Caco-2 (cell line): Measurements from ENCODE around the gene UCHL5. TPM values are rescaled to one million over a fixed set of nuclear protein-coding genes. Genes with fewer than 3 reads are reported as not detected.
"Not testable (repeated sequence)": the region's sequence is repeated elsewhere in the genome, so short reads cannot be mapped to it uniquely, and the experiment has no call there.

Source experiments
- BruUV-seq: library from RNA; stranded (reverse); fragments of 400-500 nt; replicated peaks from 2 replicates; lab custom pipeline; 2021; lab: Mats Ljungman, UMichigan
- CTCF ChIA-PET: fragments of 300-600 bp; sonication (Branson Sonifier 250); formaldehyde crosslinking; loops from one replicate; lab custom pipeline; 2022; ENCODE audit warnings: antibody characterized with exemption; lab: Charles Lee
- POLR2A ChIA-PET: fragments of 300-600 bp; sonication (Branson Sonifier 250); formaldehyde crosslinking; loops from one replicate; lab custom pipeline; 2022; ENCODE audit warnings: antibody characterized with exemption; lab: Charles Lee
- DNase-seq, 2 experiments: peaks; one replicate each; pipeline versions ENCODE4 v3.0.0 to v3.0.0-alpha.2; 2020 to 2022
- H3K27me3 ChIP-seq: replicated peaks from 2 replicates; pipeline ENCODE4 v1.6.0; 2011; ENCODE audit warnings: low read length; ENCODE audit not compliant: control insufficient read depth, insufficient read depth
- H3K36me3 ChIP-seq: 2 replicates; pipeline ENCODE4 v1.5.1; 2011; ENCODE audit warnings: low read length; ENCODE audit not compliant: control insufficient read depth, insufficient read depth
- H3K4me1 ChIP-seq: fragments of 250-450 bp; sonication (Bioruptor Pico); 2 replicates; pipeline ENCODE4 v1.5.1; 2020; ENCODE audit warnings: mild to moderate bottlenecking
- H3K4me3 ChIP-seq: 2 replicates; pipeline ENCODE4 v1.5.1; 2011; ENCODE audit warnings: low read depth, mild to moderate bottlenecking, control low read depth, low read length
- H3K9me3 ChIP-seq: fragments of 250-450 bp; sonication (Bioruptor Pico); 2 replicates; pipeline ENCODE4 v1.5.1; 2020; ENCODE audit warnings: mild to moderate bottlenecking, moderate library complexity
- H3K27ac Mint-ChIP-seq: one replicate; pipeline ENCODE4 v1.8.0; 2022; ENCODE audit warnings: mixed read lengths; ENCODE audit not compliant: unreplicated experiment
- H3K27me3 Mint-ChIP-seq: one replicate; pipeline ENCODE4 v1.8.0; 2022; ENCODE audit warnings: mixed read lengths; ENCODE audit not compliant: insufficient read depth, unreplicated experiment
- H3K36me3 Mint-ChIP-seq: one replicate; pipeline ENCODE4 v1.8.0; 2022; ENCODE audit warnings: mild to moderate bottlenecking, mixed read lengths; ENCODE audit not compliant: insufficient read depth, unreplicated experiment
- H3K4me1 Mint-ChIP-seq: one replicate; pipeline ENCODE4 v1.8.0; 2022; ENCODE audit warnings: low read depth, mixed read lengths; ENCODE audit not compliant: unreplicated experiment
- H3K4me3 Mint-ChIP-seq: one replicate; pipeline ENCODE4 v1.8.0; 2022; ENCODE audit warnings: mild to moderate bottlenecking, moderate library complexity, mixed read lengths; ENCODE audit not compliant: unreplicated experiment
- H3K9me3 Mint-ChIP-seq: one replicate; pipeline ENCODE4 v1.8.0; 2022; ENCODE audit warnings: mixed read lengths; ENCODE audit not compliant: unreplicated experiment
- intact Hi-C: fragments of 100-400 bp; cut with micrococcal nuclease; formaldehyde crosslinking; loops from one replicate; pipeline ENCODE4 v1.10.0; 2022; ENCODE audit not compliant: unreplicated experiment
- total RNA-seq: library from RNA; stranded (reverse); gene quantifications from 2 replicates; pipeline ENCODE4 v1.2.3, GENCODE V29; 2022
- TF ChIP-seq, protein P1 (sequence below), 2 experiments: fragments of 200-600 bp in 1 of 2; IDR thresholded peaks; 1 replicate in 1 of 2; 2 replicates in 1 of 2; pipeline versions ENCODE4 v1.5.1 to v1.8.0; 2011 to 2022; ENCODE audit warnings: antibody characterized with exemption in 1 of 2, control low read depth in 1 of 2, inconsistent platforms in 1 of 2, low read depth in 1 of 2, low read length in 1 of 2, mild to moderate bottlenecking in 1 of 2, moderate library complexity in 1 of 2; ENCODE audit not compliant: insufficient read depth in 1 of 2, severe bottlenecking in 1 of 2, unreplicated experiment in 1 of 2

The UCHL5 gene
- total RNA-seq, 1 experiment from 2014 or later: 49.6 TPM

DNA sequence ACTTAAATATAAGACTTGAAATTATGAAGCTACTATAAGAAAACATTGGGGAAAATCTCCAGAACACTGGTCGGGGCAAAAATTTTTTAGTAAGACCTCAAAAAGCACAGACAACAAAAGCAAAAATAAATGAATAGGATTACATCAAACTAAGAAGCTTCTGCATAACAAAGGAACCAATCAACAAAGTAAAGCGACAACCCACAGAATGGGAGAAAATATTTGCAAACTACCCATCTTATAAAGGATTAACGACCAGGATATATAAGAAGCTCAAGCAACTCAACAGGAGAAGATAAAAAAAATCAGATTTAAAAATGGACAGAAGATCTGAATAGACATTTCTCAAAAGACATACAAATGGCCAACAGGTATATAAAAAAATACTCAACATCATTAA is 19.1 kb downstream of the UCHL5 start:
- Mint-ChIP-seq H3K4me1 (peaks cover 18% of the 10 kb centered on the region), H3K9me3 (no peaks in the 10 kb centered on the region), H3K27me3 (no peaks in the 10 kb centered on the region), H3K27ac (no peak overlapping the region), H3K36me3 (no peaks in the 10 kb centered on the region), H3K4me3 (no peak overlapping the region)
- POLR2A ChIA-PET: no interaction called here
- Histone ChIP-seq H3K9me3 (no peaks in the 10 kb centered on the region), H3K27me3 (no peaks in the 10 kb centered on the region), H3K4me3 (no peak overlapping the region), H3K4me1 (peaks cover 6% of the 10 kb centered on the region), H3K36me3 (no peaks in the 10 kb centered on the region)
- TF ChIP-seq, protein P1, sequence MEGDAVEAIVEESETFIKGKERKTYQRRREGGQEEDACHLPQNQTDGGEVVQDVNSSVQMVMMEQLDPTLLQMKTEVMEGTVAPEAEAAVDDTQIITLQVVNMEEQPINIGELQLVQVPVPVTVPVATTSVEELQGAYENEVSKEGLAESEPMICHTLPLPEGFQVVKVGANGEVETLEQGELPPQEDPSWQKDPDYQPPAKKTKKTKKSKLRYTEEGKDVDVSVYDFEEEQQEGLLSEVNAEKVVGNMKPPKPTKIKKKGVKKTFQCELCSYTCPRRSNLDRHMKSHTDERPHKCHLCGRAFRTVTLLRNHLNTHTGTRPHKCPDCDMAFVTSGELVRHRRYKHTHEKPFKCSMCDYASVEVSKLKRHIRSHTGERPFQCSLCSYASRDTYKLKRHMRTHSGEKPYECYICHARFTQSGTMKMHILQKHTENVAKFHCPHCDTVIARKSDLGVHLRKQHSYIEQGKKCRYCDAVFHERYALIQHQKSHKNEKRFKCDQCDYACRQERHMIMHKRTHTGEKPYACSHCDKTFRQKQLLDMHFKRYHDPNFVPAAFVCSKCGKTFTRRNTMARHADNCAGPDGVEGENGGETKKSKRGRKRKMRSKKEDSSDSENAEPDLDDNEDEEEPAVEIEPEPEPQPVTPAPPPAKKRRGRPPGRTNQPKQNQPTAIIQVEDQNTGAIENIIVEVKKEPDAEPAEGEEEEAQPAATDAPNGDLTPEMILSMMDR (IDR thresholded peaks at IDR 0.05; ENCODE audit: insufficient read depth in 1 of 2, low read depth in 1 of 2, low read length in 1 of 2, severe bottlenecking in 1 of 2, unreplicated experiment in 1 of 2): no peak
- BruUV-seq: no TSS peak
- no peak for DNase-seq
- intact Hi-C loops: no loop called here
- CTCF ChIA-PET: no interaction called here

DNA sequence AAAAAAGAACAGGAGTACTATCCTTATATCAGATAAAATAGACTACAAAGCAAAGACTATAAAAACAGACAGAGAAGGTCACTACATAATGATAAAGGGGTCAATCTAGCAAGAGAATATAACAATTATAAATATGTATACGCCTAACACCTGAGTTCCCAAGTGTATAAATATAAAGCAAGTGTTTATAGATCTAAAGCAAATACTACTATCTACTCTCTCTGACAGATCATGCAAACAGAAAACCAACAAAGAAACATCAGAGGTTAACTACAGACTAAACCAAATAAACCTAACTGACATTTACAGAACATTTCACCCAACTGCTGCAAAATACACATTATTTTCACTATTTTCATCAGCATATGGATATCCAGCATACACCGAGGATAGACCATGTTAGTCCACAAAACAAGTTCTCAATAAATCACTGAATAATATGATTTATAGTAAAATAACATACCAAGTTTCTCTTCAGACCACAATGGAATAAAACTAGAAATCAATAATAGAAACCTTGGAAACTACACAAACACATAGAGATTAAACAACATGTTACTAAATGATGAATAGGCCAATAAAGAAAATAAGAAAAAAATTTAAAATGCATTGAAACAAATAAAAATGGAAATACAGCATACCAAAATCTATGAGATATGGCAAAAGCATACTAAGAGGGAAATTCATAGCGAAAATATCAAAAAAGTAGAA is 22.7 kb downstream of the UCHL5 start:
- no TSS peak for BruUV-seq
- CTCF ChIA-PET: no interaction called here
- Mint-ChIP-seq H3K4me1 (peaks cover 18% of the 10 kb centered on the region), H3K9me3 (no peaks in the 10 kb centered on the region), H3K4me3 (no peak overlapping the region), H3K27me3 (no peaks in the 10 kb centered on the region), H3K36me3 (no peaks in the 10 kb centered on the region), H3K27ac (no peak overlapping the region)
- TF ChIP-seq, protein P1 (IDR thresholded peaks at IDR 0.05; ENCODE audit: insufficient read depth in 1 of 2, low read depth in 1 of 2, low read length in 1 of 2, severe bottlenecking in 1 of 2, unreplicated experiment in 1 of 2): no peak
- H3K9me3 ChIP-seq: no peaks in the 10 kb centered on the region
- peaks cover 6% of the 10 kb centered on the region for H3K4me1 ChIP-seq
- POLR2A ChIA-PET: no interaction called here
- no peaks in the 10 kb centered on the region for H3K36me3 ChIP-seq
- H3K27me3 ChIP-seq: no peaks in the 10 kb centered on the region
- intact Hi-C loops: loop anchor here (2.0 kb wide), 1 partner anchor 22 kb away; the partner anchor contains the start of genes RO60 and UCHL5
- no peak overlapping the region for H3K4me3 ChIP-seq
- DNase-seq: no peak

DNA sequence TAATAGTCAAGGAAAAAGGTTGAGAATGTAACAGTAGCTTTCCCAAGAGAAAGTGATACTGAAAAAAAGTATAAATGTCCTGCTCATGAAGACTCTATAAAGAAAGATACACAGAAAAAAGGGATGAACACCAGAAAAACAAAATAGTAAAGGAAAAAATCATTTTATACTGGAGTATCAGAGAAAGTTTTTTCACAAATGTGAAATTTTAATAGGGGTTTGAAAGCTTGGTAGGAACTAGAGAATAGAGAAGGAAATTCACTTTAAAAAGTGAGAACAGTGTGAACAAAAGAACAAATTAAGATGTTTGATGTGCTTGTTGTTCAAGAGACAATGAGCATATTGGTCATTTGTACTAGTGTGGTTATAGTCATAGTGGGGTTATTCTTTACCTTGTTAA is 25.6 kb downstream of the UCHL5 start:
- Mint-ChIP-seq H3K4me3 (no peak overlapping the region), H3K27ac (no peak overlapping the region), H3K27me3 (no peaks in the 10 kb centered on the region), H3K36me3 (no peaks in the 10 kb centered on the region), H3K4me1 (peaks cover 18% of the 10 kb centered on the region), H3K9me3 (no peaks in the 10 kb centered on the region)
- no TSS peak for BruUV-seq
- POLR2A ChIA-PET: no interaction called here
- Histone ChIP-seq H3K4me3 (no peak overlapping the region), H3K4me1 (peaks cover 6% of the 10 kb centered on the region), H3K9me3 (no peaks in the 10 kb centered on the region), H3K36me3 (no peaks in the 10 kb centered on the region), H3K27me3 (no peaks in the 10 kb centered on the region)
- TF ChIP-seq, protein P1 (IDR thresholded peaks at IDR 0.05; ENCODE audit: insufficient read depth in 1 of 2, low read depth in 1 of 2, low read length in 1 of 2, severe bottlenecking in 1 of 2, unreplicated experiment in 1 of 2): no peak
- CTCF ChIA-PET: no interaction called here
- DNase-seq: no peak
- intact Hi-C loops: no loop called here

DNA sequence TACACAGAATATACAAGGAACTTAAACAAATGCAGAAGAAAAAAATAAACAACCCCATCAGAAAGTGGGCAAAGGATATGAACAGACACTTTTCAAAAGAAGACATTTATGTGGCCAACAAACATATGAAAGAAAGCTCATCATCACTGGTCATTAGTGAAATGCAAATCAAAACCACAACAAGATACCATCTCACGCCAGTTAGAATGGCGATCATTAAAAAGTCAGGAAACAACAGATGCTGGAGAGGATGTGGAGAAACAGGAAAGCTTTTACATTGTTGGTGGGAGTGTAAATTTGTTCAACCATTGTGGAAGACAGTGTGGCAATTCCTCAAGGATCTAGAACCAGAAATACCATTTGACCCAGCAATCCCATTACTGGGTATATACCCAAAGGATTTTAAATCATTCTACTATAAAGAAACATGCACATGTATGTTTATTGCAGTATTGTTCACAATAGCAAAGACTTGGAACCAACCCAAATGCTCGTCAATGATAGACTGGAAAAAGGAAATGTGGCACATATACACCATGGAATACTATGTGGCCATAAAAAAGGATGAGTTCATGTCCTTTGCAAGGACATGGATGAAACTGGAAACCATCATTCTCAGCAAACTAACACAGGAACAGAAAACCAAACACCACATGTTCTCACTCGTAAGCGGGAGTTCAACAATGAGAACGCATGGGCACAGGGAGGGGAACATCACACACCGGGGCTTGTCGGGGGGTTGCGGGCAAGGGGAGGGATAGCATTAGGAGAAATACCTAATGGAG is 26.3 kb downstream of the UCHL5 start:
- BruUV-seq, intact Hi-C loops, POLR2A ChIA-PET: not testable (repeated sequence)

More for the DNA sequence above, 26.3 kb downstream of the UCHL5 start:
- H3K27me3 ChIP-seq, CTCF ChIA-PET, H3K4me3 ChIP-seq, H3K36me3 Mint-ChIP-seq, H3K9me3 ChIP-seq, H3K27ac Mint-ChIP-seq, H3K4me3 Mint-ChIP-seq, H3K27me3 Mint-ChIP-seq, H3K36me3 ChIP-seq, H3K4me1 ChIP-seq, DNase-seq, H3K9me3 Mint-ChIP-seq: not testable (repeated sequence)
- H3K4me1 Mint-ChIP-seq: peaks cover 18% of the 10 kb centered on the region
